T-helper 1 cell treated with Interleukin-12 subunit alpha and Interleukin-12 subunit beta and Interleukin-4 antibody, amounts not matched to agents 30 ng/mL and 1 ng/mL, for 36 hours (primary cell): Measurements from ENCODE around the gene XK. TPM values are rescaled to one million over a fixed set of nuclear protein-coding genes. Genes with fewer than 3 reads are reported as not detected.
"Not testable (repeated sequence)": the region's sequence is repeated elsewhere in the genome, so short reads cannot be mapped to it uniquely, and the experiment has no call there.

Experiments
- intact Hi-C: fragments of 100-400 bp; cut with micrococcal nuclease; formaldehyde crosslinking; loops from one replicate; pipeline ENCODE4 v1.15.1; 2024
- total RNA-seq: library from RNA; stranded (reverse); gene quantifications from 2 replicates; pipeline ENCODE4 v1.2.3, GENCODE V29; 2022

The XK gene
- total RNA-seq: 0.15 and 0.20 TPM in 2 replicates

- intact Hi-C loops: loop anchor here (5.0 to 10.0 kb wide), 2 partner anchors 111 to 162 kb away; partner anchors contain the start of genes DYNLT3 and LANCL3
Observed at GRCh38 chrX:37685381-37686359, at the start of gene XK. Gene XK (plus strand): TSS chrX:37685791. CDS start chrX:37685962, 171 bp downstream.

GRCh38 chrX:37638047-37638446 is 47.5 kb upstream of the XK start:
- intact Hi-C loops: no loop called here

- intact Hi-C loops: no loop called here
Observed at GRCh38 chrX:37640142-37640541, 45.4 kb upstream of the XK start.

GRCh38 chrX:37641859-37642258 is 43.7 kb upstream of the XK start:
- intact Hi-C loops: no loop called here

- intact Hi-C loops: no loop called here
Observed at GRCh38 chrX:37644381-37645305, 40.9 kb upstream of the XK start.

- intact Hi-C loops: no loop called here
Observed at GRCh38 chrX:37646254-37646653, 39.3 kb upstream of the XK start.

- intact Hi-C loops: not testable (repeated sequence)
Observed at GRCh38 chrX:37650879-37651278, 34.7 kb upstream of the XK start.

GRCh38 chrX:37651921-37652452 is 33.6 kb upstream of the XK start:
- intact Hi-C loops: no loop called here

GRCh38 chrX:37652589-37653231 is 32.9 kb upstream of the XK start:
- intact Hi-C loops: no loop called here

- intact Hi-C loops: no loop called here
Observed at GRCh38 chrX:37653397-37654085, 32.0 kb upstream of the XK start.

GRCh38 chrX:37658343-37659030 is 27.1 kb upstream of the XK start:
- intact Hi-C loops: no loop called here

- intact Hi-C loops: no loop called here
Observed at GRCh38 chrX:37659047-37659446, 26.5 kb upstream of the XK start.

GRCh38 chrX:37662181-37662580 is 23.4 kb upstream of the XK start:
- intact Hi-C loops: no loop called here

GRCh38 chrX:37666516-37666915 is 19.1 kb upstream of the XK start:
- intact Hi-C loops: no loop called here

GRCh38 chrX:37667141-37667540 is 18.4 kb upstream of the XK start:
- intact Hi-C loops: no loop called here

GRCh38 chrX:37672563-37672962 is 13.0 kb upstream of the XK start:
- intact Hi-C loops: no loop called here

- intact Hi-C loops: no loop called here
Observed at GRCh38 chrX:37676811-37677210, 8.8 kb upstream of the XK start.

- intact Hi-C loops: no loop called here
Observed at GRCh38 chrX:37677243-37677642, 8.3 kb upstream of the XK start.

- intact Hi-C loops: no loop called here
Observed at GRCh38 chrX:37677765-37678164, 7.8 kb upstream of the XK start.

GRCh38 chrX:37678574-37678973 is 7.0 kb upstream of the XK start:
- intact Hi-C loops: no loop called here
